WTC11 (cell line): ENCODE data around the gene NAALADL1. TPM values are rescaled to one million over a fixed set of nuclear protein-coding genes. Genes with fewer than 3 reads are reported as not detected.

Source experiments
- ATAC-seq: fragments of 200-7000 bp; cut with Tn5 transposase; 2 replicates; pipeline ENCODE4 v1.10.0; 2021; ENCODE audit warnings: mild to moderate bottlenecking, moderate library complexity
- CTCF ChIA-PET: fragments of 300-600 bp; sonication (Branson Sonifier 250); formaldehyde crosslinking; loops from one replicate; lab custom pipeline; 2021; ENCODE audit warnings: antibody characterized with exemption; lab: Charles Lee
- POLR2A ChIA-PET: fragments of 350-600 bp; sonication (Branson Sonifier 250); formaldehyde crosslinking; loops from one replicate; lab custom pipeline; 2021; ENCODE audit warnings: antibody characterized with exemption; lab: Charles Lee
- DNase-seq: peaks from one replicate; pipeline ENCODE4 v3.0.0; 2021; ENCODE audit warnings: low spot score
- H3K27ac Mint-ChIP-seq: 2 replicates; pipeline ENCODE4 v1.8.0; 2021; ENCODE audit warnings: mixed read lengths
- H3K27me3 Mint-ChIP-seq: 2 replicates; pipeline ENCODE4 v1.8.0; 2021; ENCODE audit warnings: low read depth, mild to moderate bottlenecking, moderate library complexity, mixed read lengths
- H3K36me3 Mint-ChIP-seq: 2 replicates; pipeline ENCODE4 v1.8.0; 2021; ENCODE audit warnings: mixed read lengths
- H3K4me1 Mint-ChIP-seq: 2 replicates; pipeline ENCODE4 v1.8.0; 2022; ENCODE audit warnings: mixed read lengths
- H3K4me3 Mint-ChIP-seq: 2 replicates; pipeline ENCODE4 v1.8.0; 2021; ENCODE audit warnings: mild to moderate bottlenecking, moderate library complexity, mixed read lengths
- H3K9me3 Mint-ChIP-seq: 2 replicates; pipeline ENCODE4 v1.8.0; 2021; ENCODE audit warnings: mixed read lengths
- FOXK1 ChIP-seq: sonication (generic); formaldehyde crosslinking; IDR thresholded peaks from 2 replicates; pipeline ENCODE4 v1.8.0; 2022; ENCODE audit warnings: mild to moderate bottlenecking, moderate library complexity, missing genetic modification reagents
- MXD4 ChIP-seq: fragments of 250-450 bp; sonication (Bioruptor Pico); IDR thresholded peaks from 2 replicates; pipeline ENCODE4 v1.8.0; 2021; ENCODE audit warnings: mild to moderate bottlenecking, moderate library complexity, borderline replicate concordance
- NFE2L1 ChIP-seq: sonication (generic); formaldehyde crosslinking; IDR thresholded peaks from 2 replicates; pipeline ENCODE4 v1.8.1; 2023; ENCODE audit warnings: missing genetic modification reagents
- NR3C1 ChIP-seq: sonication (generic); formaldehyde crosslinking; conservative IDR thresholded peaks from 2 replicates; pipeline ENCODE4 v1.8.1; 2023; ENCODE audit warnings: low read depth, mild to moderate bottlenecking, missing genetic modification reagents
- total RNA-seq: library from RNA; stranded (reverse); gene quantifications from 3 replicates; pipeline ENCODE4 v1.2.3, GENCODE V29; 2021
- TF ChIP-seq, protein P1 (sequence below): fragments of 200-600 bp; IDR thresholded peaks from 2 replicates; pipeline ENCODE4 v1.8.0; 2022; ENCODE audit warnings: antibody characterized with exemption
- TF ChIP-seq, protein P2 (sequence below): sonication (generic); formaldehyde crosslinking; IDR thresholded peaks from 2 replicates; pipeline ENCODE4 v1.8.1; 2023; ENCODE audit warnings: mild to moderate bottlenecking, moderate library complexity, missing genetic modification reagents
- TF ChIP-seq, protein P3 (sequence below): sonication (generic); formaldehyde crosslinking; IDR thresholded peaks from 2 replicates; pipeline ENCODE4 v1.8.1; 2022; ENCODE audit warnings: mild to moderate bottlenecking, moderate library complexity, missing genetic modification reagents
- TF ChIP-seq, protein P4 (sequence below): fragments of 250-450 bp; sonication (Bioruptor Pico); IDR thresholded peaks from 2 replicates; pipeline ENCODE4 v1.9.0; 2021; ENCODE audit warnings: mild to moderate bottlenecking, borderline replicate concordance
- TF ChIP-seq, protein P5 (sequence below): fragments of 250-450 bp; sonication (Bioruptor Pico); IDR thresholded peaks from 2 replicates; pipeline ENCODE4 v1.9.0; 2021; ENCODE audit warnings: mild to moderate bottlenecking

The NAALADL1 gene
- total RNA-seq, 1 experiment from 2014 or later, result 4.5 TPM

DNA sequence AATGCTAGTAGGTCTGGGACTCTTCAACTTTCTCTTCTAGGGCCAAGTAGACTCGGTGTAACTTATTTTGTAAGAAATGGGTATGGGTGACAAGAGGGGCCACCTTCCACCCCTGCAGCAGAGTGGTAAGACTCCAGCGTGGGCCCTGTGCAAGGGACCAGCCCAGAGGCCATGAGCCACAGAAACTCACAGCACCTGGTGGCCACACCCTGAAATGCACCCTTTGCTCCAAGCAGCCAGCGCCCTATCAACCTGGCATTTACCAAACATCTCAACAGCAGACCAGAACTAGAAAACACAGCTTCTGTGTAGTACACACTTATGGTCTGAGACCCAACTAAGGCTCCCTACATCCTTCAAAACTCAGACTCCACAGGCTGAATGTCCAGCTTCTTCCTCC lies 19.8 kb upstream of the NAALADL1 start:
- Mint-ChIP-seq H3K9me3 (no peaks in the 10 kb centered on the region), H3K27ac (peak overlapping the region; percentile 54; the same call in 1 of the 2 replicates), H3K4me3 (no peak overlapping the region), H3K4me1 (peaks cover 14% of the 10 kb centered on the region), H3K36me3 (peaks cover 61% of the 10 kb centered on the region), H3K27me3 (no peaks in the 10 kb centered on the region)
- ATAC-seq (peak; percentile 89), DNase-seq (peak; percentile 73)
- POLR2A ChIA-PET, result no interaction called here
- TF ChIP-seq, protein P1, sequence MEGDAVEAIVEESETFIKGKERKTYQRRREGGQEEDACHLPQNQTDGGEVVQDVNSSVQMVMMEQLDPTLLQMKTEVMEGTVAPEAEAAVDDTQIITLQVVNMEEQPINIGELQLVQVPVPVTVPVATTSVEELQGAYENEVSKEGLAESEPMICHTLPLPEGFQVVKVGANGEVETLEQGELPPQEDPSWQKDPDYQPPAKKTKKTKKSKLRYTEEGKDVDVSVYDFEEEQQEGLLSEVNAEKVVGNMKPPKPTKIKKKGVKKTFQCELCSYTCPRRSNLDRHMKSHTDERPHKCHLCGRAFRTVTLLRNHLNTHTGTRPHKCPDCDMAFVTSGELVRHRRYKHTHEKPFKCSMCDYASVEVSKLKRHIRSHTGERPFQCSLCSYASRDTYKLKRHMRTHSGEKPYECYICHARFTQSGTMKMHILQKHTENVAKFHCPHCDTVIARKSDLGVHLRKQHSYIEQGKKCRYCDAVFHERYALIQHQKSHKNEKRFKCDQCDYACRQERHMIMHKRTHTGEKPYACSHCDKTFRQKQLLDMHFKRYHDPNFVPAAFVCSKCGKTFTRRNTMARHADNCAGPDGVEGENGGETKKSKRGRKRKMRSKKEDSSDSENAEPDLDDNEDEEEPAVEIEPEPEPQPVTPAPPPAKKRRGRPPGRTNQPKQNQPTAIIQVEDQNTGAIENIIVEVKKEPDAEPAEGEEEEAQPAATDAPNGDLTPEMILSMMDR, result peak; percentile 88
- TF ChIP-seq FOXK1 (CRISPR knock-in tag), result no peak
- CTCF ChIA-PET, result interaction anchor here (0.6 to 1.8 kb wide), 4 partner anchors 11 to 249 kb away, joined by 3 to 4 read pairs (median 4); a partner anchor contains a TSS

DNA sequence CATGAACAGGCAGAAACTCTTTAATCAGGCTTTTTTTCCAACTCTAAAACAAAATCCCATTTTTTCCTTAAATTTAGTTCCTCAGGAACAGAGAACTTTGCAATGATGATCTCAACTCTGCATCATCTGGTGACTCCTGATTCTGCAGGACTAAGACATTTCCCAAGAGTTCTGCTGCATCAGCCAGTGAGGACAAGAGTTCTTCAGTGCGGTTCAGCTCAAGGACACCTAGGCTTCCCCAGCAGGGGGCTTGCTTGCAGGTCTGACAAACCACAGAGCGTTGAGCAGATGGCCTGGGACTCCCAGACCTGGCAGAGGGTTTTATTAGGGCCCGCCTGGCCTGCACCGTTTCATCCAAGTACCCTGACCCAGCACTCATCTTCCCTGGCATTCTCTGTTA lies 19.1 kb upstream of the NAALADL1 start:
- H3K27me3 Mint-ChIP-seq, result no peaks in the 10 kb centered on the region
- ChIA-PET POLR2A (interaction anchor here (0.6 kb wide), 1 partner anchor 208 kb away, joined by 3 read pairs; no protein-coding TSS in a partner anchor), CTCF (interaction anchor here (0.7 to 1.8 kb wide), 4 partner anchors 9 to 15 kb away, joined by 3 to 4 read pairs (median 3); a partner anchor contains a TSS)
- no peak for DNase-seq
- TF ChIP-seq MXD4 (no peak), NR3C1 (no peak), NFE2L1 (CRISPR knock-in tag) (no peak)
- TF ChIP-seq, protein P2, sequence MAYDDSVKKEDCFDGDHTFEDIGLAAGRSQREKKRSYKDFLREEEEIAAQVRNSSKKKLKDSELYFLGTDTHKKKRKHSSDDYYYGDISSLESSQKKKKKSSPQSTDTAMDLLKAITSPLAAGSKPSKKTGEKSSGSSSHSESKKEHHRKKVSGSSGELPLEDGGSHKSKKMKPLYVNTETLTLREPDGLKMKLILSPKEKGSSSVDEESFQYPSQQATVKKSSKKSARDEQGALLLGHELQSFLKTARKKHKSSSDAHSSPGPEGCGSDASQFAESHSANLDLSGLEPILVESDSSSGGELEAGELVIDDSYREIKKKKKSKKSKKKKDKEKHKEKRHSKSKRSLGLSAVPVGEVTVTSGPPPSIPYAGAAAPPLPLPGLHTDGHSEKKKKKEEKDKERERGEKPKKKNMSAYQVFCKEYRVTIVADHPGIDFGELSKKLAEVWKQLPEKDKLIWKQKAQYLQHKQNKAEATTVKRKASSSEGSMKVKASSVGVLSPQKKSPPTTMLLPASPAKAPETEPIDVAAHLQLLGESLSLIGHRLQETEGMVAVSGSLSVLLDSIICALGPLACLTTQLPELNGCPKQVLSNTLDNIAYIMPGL (CRISPR knock-in tag), result no peak
- TF ChIP-seq, protein P3, sequence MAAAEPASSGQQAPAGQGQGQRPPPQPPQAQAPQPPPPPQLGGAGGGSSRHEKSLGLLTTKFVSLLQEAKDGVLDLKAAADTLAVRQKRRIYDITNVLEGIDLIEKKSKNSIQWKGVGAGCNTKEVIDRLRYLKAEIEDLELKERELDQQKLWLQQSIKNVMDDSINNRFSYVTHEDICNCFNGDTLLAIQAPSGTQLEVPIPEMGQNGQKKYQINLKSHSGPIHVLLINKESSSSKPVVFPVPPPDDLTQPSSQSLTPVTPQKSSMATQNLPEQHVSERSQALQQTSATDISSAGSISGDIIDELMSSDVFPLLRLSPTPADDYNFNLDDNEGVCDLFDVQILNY (CRISPR knock-in tag), result no peak
- TF ChIP-seq, protein P4, sequence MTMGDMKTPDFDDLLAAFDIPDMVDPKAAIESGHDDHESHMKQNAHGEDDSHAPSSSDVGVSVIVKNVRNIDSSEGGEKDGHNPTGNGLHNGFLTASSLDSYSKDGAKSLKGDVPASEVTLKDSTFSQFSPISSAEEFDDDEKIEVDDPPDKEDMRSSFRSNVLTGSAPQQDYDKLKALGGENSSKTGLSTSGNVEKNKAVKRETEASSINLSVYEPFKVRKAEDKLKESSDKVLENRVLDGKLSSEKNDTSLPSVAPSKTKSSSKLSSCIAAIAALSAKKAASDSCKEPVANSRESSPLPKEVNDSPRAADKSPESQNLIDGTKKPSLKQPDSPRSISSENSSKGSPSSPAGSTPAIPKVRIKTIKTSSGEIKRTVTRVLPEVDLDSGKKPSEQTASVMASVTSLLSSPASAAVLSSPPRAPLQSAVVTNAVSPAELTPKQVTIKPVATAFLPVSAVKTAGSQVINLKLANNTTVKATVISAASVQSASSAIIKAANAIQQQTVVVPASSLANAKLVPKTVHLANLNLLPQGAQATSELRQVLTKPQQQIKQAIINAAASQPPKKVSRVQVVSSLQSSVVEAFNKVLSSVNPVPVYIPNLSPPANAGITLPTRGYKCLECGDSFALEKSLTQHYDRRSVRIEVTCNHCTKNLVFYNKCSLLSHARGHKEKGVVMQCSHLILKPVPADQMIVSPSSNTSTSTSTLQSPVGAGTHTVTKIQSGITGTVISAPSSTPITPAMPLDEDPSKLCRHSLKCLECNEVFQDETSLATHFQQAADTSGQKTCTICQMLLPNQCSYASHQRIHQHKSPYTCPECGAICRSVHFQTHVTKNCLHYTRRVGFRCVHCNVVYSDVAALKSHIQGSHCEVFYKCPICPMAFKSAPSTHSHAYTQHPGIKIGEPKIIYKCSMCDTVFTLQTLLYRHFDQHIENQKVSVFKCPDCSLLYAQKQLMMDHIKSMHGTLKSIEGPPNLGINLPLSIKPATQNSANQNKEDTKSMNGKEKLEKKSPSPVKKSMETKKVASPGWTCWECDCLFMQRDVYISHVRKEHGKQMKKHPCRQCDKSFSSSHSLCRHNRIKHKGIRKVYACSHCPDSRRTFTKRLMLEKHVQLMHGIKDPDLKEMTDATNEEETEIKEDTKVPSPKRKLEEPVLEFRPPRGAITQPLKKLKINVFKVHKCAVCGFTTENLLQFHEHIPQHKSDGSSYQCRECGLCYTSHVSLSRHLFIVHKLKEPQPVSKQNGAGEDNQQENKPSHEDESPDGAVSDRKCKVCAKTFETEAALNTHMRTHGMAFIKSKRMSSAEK (CRISPR knock-in tag), result no peak
- peaks cover 56% of the 10 kb centered on the region for H3K36me3 Mint-ChIP-seq
- H3K4me3 Mint-ChIP-seq, result no peak overlapping the region
- H3K9me3 Mint-ChIP-seq, result no peaks in the 10 kb centered on the region
- no peak overlapping the region for H3K27ac Mint-ChIP-seq
- peaks cover 8% of the 10 kb centered on the region for H3K4me1 Mint-ChIP-seq
- ATAC-seq, result no peak

DNA sequence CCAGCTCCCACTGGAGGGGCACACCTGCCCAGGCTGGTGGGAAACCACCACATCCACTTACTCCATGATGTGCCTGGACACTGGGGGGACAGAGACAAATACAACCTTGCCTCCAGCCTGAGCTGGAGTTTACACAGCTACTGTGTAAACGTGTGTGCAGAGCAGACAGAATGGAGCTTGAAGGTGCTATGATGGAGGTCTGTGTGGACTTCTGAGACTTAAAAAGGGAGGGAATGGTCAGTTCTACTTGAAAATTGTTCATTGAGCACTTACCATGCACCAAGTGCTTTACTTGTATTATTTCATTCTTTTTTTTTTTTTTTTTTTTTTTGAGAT lies 14.2 kb upstream of the NAALADL1 start:
- Mint-ChIP-seq H3K4me1 (peaks cover 5% of the 10 kb centered on the region), H3K4me3 (no peak overlapping the region), H3K27ac (peak overlapping the region; percentile 25; the same call in 1 of the 2 replicates), H3K36me3 (peaks cover 19% of the 10 kb centered on the region), H3K27me3 (no peaks in the 10 kb centered on the region), H3K9me3 (no peaks in the 10 kb centered on the region)
- DNase-seq (no peak), ATAC-seq (no peak)
- CTCF ChIA-PET, result no interaction called here
- TF ChIP-seq, protein P5, sequence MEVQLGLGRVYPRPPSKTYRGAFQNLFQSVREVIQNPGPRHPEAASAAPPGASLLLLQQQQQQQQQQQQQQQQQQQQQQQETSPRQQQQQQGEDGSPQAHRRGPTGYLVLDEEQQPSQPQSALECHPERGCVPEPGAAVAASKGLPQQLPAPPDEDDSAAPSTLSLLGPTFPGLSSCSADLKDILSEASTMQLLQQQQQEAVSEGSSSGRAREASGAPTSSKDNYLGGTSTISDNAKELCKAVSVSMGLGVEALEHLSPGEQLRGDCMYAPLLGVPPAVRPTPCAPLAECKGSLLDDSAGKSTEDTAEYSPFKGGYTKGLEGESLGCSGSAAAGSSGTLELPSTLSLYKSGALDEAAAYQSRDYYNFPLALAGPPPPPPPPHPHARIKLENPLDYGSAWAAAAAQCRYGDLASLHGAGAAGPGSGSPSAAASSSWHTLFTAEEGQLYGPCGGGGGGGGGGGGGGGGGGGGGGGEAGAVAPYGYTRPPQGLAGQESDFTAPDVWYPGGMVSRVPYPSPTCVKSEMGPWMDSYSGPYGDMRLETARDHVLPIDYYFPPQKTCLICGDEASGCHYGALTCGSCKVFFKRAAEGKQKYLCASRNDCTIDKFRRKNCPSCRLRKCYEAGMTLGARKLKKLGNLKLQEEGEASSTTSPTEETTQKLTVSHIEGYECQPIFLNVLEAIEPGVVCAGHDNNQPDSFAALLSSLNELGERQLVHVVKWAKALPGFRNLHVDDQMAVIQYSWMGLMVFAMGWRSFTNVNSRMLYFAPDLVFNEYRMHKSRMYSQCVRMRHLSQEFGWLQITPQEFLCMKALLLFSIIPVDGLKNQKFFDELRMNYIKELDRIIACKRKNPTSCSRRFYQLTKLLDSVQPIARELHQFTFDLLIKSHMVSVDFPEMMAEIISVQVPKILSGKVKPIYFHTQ (CRISPR knock-in tag), result no peak
- POLR2A ChIA-PET, result no interaction called here
